GM23338 (cell line): Measurements from ENCODE around the gene MAP3K7CL.

ENCODE experiments used
- CREB1 ChIP-seq: fragments of 250-450 bp; sonication (Bioruptor Pico); IDR thresholded peaks from 2 replicates; pipeline ENCODE4 v1.5.0; 2020; ENCODE audit warnings: low read depth, mild to moderate bottlenecking, moderate library complexity
- CTCF ChIP-seq, 2 experiments: fragments of 200-600 bp in 1 of 2; sonication (generic) in 1 of 2; conservative IDR thresholded peaks; 2 replicates each; pipeline versions ENCODE4 v1.5.1 to v1.6.1; 2016 to 2017; ENCODE audit warnings: antibody characterized with exemption in 2 of 2, low read depth in 2 of 2, mild to moderate bottlenecking in 2 of 2, moderate library complexity in 1 of 2
- EZH2 ChIP-seq: fragments of 200-600 bp; sonication (generic); IDR thresholded peaks from one replicate; pipeline ENCODE4 v1.8.0; 2017; ENCODE audit warnings: antibody characterized with exemption, mild to moderate bottlenecking, low read depth; ENCODE audit not compliant: unreplicated experiment
- EZH2phosphoT487 ChIP-seq: fragments of 200-600 bp; sonication (generic); IDR thresholded peaks from one replicate; pipeline ENCODE4 v1.8.1; 2018; ENCODE audit warnings: antibody characterized with exemption; ENCODE audit not compliant: unreplicated experiment
- JUNB ChIP-seq: IDR thresholded peaks from one replicate; pipeline ENCODE4 v1.6.1; 2016; ENCODE audit warnings: antibody characterized with exemption; ENCODE audit not compliant: unreplicated experiment
- POLR2AphosphoS5 ChIP-seq: IDR thresholded peaks from 2 replicates; pipeline ENCODE4 v1.6.1; 2016; ENCODE audit warnings: antibody characterized with exemption, low read depth
- REST ChIP-seq: IDR thresholded peaks from one replicate; pipeline ENCODE4 v1.6.1; 2018; ENCODE audit warnings: antibody characterized with exemption; ENCODE audit not compliant: unreplicated experiment
- ZNF462 ChIP-seq: fragments of 250-450 bp; sonication (Bioruptor Pico); IDR thresholded peaks from 2 replicates; pipeline ENCODE4 v1.5.0; 2020; ENCODE audit warnings: mild to moderate bottlenecking, moderate library complexity

DNA sequence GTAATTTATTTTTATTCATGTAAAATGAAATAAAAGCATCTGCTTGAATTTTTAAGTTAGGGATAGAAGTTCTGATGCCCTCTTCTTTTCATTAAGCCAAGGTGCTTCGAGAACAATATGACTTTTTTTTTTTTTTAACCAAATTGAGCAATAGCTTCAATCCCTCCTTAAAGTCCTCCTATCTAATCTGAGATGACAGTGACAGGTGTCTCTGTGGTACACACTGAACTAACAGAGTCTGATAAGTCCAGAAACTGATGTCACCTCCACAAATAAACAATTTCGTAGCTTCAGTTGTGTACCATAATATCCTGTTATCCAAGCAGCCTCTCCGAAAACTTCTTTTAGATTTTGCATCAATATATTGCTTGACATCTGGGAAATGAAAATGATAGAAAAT lies 23.8 kb downstream of the MAP3K7CL start:
- no peak for TF ChIP-seq ZNF462 (CRISPR knock-in tag)
- no peak for TF ChIP-seq CTCF (conservative IDR thresholded peaks at IDR 0.05; ENCODE audit: low read depth in 2 of 2)
- TF ChIP-seq POLR2AphosphoS5, result no peak
- no peak for TF ChIP-seq EZH2
- no peak for TF ChIP-seq REST
- no peak for TF ChIP-seq EZH2phosphoT487
- TF ChIP-seq CREB1 (CRISPR knock-in tag), result no peak
- TF ChIP-seq JUNB, result no peak
